ENCODE measurements around the gene IARS2. TPM values are rescaled to one million over a fixed set of nuclear protein-coding genes. Genes with fewer than 3 reads are reported as not detected.

Gene IARS2
- total RNA-seq, 3 donors from 2014 or later (not counting 1 experiment from before 2014, with no cell fraction given), result 27.5 to 35.0 (median 34.0) TPM

DNA sequence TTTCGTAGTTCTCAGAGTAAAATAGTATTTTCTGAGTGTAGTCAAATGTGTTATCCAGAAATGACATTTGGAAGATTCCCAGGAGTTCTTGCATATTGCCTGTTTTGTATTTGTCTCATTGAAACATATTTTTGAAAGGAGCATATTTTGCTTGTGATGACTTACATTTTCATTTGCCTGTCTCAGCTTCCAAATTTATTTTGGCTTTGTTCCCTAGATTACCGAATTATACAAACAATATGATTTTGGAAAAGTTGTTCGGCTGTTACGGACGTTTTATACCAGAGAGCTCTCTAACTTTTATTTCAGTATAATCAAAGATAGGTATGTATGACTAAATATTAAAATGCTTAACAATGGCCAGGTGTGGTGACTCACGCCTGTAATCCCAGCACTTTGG, 46.0 kb downstream of the IARS2 start:
- Mint-ChIP-seq H3K27me3 (ENCODE audit: low read depth in 2 of 2) (no peaks in the 10 kb centered on the region), H3K4me1 (peaks cover 11 to 15% of the 10 kb centered on the region in 2 donors), H3K36me3 (peaks cover 25% of the 10 kb centered on the region), H3K9me3 (no peaks in the 10 kb centered on the region), H3K27ac (no peak overlapping the region), H3K4me3 (no peak overlapping the region)
- no peak for ATAC-seq
- TF ChIP-seq, protein P1, sequence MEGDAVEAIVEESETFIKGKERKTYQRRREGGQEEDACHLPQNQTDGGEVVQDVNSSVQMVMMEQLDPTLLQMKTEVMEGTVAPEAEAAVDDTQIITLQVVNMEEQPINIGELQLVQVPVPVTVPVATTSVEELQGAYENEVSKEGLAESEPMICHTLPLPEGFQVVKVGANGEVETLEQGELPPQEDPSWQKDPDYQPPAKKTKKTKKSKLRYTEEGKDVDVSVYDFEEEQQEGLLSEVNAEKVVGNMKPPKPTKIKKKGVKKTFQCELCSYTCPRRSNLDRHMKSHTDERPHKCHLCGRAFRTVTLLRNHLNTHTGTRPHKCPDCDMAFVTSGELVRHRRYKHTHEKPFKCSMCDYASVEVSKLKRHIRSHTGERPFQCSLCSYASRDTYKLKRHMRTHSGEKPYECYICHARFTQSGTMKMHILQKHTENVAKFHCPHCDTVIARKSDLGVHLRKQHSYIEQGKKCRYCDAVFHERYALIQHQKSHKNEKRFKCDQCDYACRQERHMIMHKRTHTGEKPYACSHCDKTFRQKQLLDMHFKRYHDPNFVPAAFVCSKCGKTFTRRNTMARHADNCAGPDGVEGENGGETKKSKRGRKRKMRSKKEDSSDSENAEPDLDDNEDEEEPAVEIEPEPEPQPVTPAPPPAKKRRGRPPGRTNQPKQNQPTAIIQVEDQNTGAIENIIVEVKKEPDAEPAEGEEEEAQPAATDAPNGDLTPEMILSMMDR (IDR thresholded peaks at IDR 0.05), result no peak
- Histone ChIP-seq H3K27me3 (ENCODE audit: control insufficient read depth, insufficient read depth, low read length) (no peaks in the 10 kb centered on the region), H3K9me3 (ENCODE audit: control insufficient read depth, insufficient read depth, low read length) (no peaks in the 10 kb centered on the region), H3K36me3 (ENCODE audit: control insufficient read depth, insufficient read depth, low read length) (peaks cover 37% of the 10 kb centered on the region), H3K4me3 (ENCODE audit: low read length) (no peak overlapping the region), H3K27ac (ENCODE audit: low read length) (no peak overlapping the region), H3K4me1 (ENCODE audit: control insufficient read depth, insufficient read depth, low read length) (no peaks in the 10 kb centered on the region)
- DNase-seq, result no peak
- WGBS (ENCODE audit: insufficient coverage), result 100% methylated on average over 2 of the region's 6 CpGs
- intact Hi-C loops (cut with micrococcal nuclease), result no loop called here

DNA sequence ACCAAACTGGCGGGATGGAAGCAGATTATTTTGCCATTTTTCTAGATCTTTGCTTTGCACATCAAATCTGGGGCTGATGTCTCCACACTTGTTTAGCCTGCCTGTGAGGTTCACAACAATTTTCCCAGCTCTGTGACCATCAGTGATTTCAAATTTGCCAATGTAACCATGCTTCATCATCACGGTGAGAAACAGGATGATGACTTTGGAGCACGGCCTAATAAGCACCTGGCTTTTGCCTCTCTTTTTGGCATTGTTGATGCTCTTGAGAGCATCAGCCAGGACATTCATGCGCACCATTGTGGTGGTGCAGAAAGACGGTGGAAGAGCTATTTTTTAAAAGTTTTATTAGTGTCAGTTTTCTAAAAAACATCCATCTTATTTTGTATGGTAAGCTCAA, 50.1 kb downstream of the IARS2 start:
- H3K36me3 Mint-ChIP-seq, result peaks cover 30% of the 10 kb centered on the region
- H3K4me3 Mint-ChIP-seq, result no peak overlapping the region
- intact Hi-C loops (cut with micrococcal nuclease), result no loop called here
- no peak for ATAC-seq
- WGBS (ENCODE audit: insufficient coverage), result 100% methylated on average over 4 of the region's 5 CpGs
- no peaks in the 10 kb centered on the region for H3K27me3 Mint-ChIP-seq (ENCODE audit: low read depth in 2 of 2)
- peak overlapping the region in 1 of 2 donors; percentile 51 for H3K27ac Mint-ChIP-seq
- TF ChIP-seq, protein P1 (IDR thresholded peaks at IDR 0.05), result no peak
- Histone ChIP-seq H3K27ac (ENCODE audit: low read length) (no peak overlapping the region), H3K9me3 (ENCODE audit: control insufficient read depth, insufficient read depth, low read length) (no peaks in the 10 kb centered on the region), H3K4me3 (ENCODE audit: low read length) (no peak overlapping the region), H3K27me3 (ENCODE audit: control insufficient read depth, insufficient read depth, low read length) (no peaks in the 10 kb centered on the region), H3K4me1 (ENCODE audit: control insufficient read depth, insufficient read depth, low read length) (no peaks in the 10 kb centered on the region), H3K36me3 (ENCODE audit: control insufficient read depth, insufficient read depth, low read length) (peaks cover 46% of the 10 kb centered on the region)
- DNase-seq, result no peak
- no peaks in the 10 kb centered on the region for H3K4me1 Mint-ChIP-seq
- H3K9me3 Mint-ChIP-seq, result no peaks in the 10 kb centered on the region

DNA sequence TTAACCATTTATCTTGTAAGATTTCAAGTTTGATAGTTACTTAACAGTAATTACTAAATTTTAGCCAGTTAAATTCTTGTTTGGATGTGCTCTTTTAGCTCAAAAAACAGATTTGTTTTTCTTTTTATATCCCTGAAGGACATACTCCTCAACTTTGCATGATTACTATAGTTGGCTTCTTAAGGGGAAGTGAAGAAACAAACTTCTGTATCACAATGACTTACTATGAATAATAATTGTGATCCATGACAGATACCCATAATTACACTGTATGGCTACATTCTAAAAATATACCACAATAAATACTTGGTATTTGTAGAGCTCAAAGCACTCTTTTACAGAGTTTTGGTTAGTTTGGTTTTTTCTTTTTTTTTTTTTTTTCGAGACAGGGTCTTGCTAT, 55.8 kb downstream of the IARS2 start:
- TF ChIP-seq, protein P1 (IDR thresholded peaks at IDR 0.05), result no peak
- H3K36me3 Mint-ChIP-seq, result peaks cover 12% of the 10 kb centered on the region
- H3K27me3 Mint-ChIP-seq (ENCODE audit: low read depth in 2 of 2), result no peaks in the 10 kb centered on the region
- no peaks in the 10 kb centered on the region for H3K9me3 Mint-ChIP-seq
- DNase-seq (no peak), ATAC-seq (no peak)
- H3K4me1 ChIP-seq (ENCODE audit: control insufficient read depth, insufficient read depth, low read length), result no peaks in the 10 kb centered on the region
- peak overlapping the region in 1 of 2 donors; percentile 63 for H3K27ac Mint-ChIP-seq
- H3K4me3 ChIP-seq (ENCODE audit: low read length), result no peak overlapping the region
- intact Hi-C loops (cut with micrococcal nuclease), result no loop called here
- H3K27ac ChIP-seq (ENCODE audit: low read length), result no peak overlapping the region
- no peak overlapping the region for H3K4me3 Mint-ChIP-seq
- no peaks in the 10 kb centered on the region for H3K9me3 ChIP-seq (ENCODE audit: control insufficient read depth, insufficient read depth, low read length)
- WGBS (ENCODE audit: insufficient coverage), result no CpG with 5 or more reads among the region's 1 CpG
- no peaks in the 10 kb centered on the region for H3K4me1 Mint-ChIP-seq
- peaks cover 59% of the 10 kb centered on the region for H3K36me3 ChIP-seq (ENCODE audit: control insufficient read depth, insufficient read depth, low read length)
- H3K27me3 ChIP-seq (ENCODE audit: control insufficient read depth, insufficient read depth, low read length), result no peaks in the 10 kb centered on the region

DNA sequence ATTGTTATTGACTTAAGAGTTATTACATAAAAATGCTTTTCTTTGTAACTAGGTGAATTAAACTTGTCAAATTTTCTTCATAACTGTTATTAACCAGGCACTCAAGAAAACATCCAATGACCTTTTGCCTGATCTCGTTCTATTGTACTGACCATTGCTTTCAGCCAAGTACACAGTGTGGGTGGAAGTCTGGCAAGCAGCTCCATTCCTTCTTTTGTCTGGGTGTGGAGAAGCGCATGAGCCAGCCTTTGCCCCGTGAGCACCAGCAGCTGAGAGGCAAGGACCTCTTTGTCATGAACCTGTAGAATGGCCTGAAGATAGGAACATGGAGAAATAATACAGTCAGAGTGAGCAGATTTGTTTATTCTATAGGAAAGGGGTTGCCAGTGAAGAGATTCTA, 57.5 kb downstream of the IARS2 start:
- Histone ChIP-seq H3K27me3 (ENCODE audit: control insufficient read depth, insufficient read depth, low read length) (no peaks in the 10 kb centered on the region), H3K4me3 (ENCODE audit: low read length) (no peak overlapping the region), H3K27ac (ENCODE audit: low read length) (no peak overlapping the region), H3K9me3 (ENCODE audit: control insufficient read depth, insufficient read depth, low read length) (no peaks in the 10 kb centered on the region), H3K4me1 (ENCODE audit: control insufficient read depth, insufficient read depth, low read length) (no peaks in the 10 kb centered on the region), H3K36me3 (ENCODE audit: control insufficient read depth, insufficient read depth, low read length) (peaks cover 63% of the 10 kb centered on the region)
- Mint-ChIP-seq H3K36me3 (peaks cover 10% of the 10 kb centered on the region), H3K4me1 (peaks cover 3% of the 10 kb centered on the region in 2 donors), H3K4me3 (no peak overlapping the region), H3K27me3 (ENCODE audit: low read depth in 2 of 2) (no peaks in the 10 kb centered on the region), H3K27ac (no peak overlapping the region), H3K9me3 (no peaks in the 10 kb centered on the region)
- ATAC-seq (no peak), DNase-seq (no peak)
- TF ChIP-seq, protein P1 (IDR thresholded peaks at IDR 0.05), result no peak
- WGBS (ENCODE audit: insufficient coverage), result 92% methylated on average over 3 of the region's 3 CpGs
- intact Hi-C loops (cut with micrococcal nuclease), result no loop called here

All from natural killer cell (primary cell).